Lung (tissue), 12 donors: Measurements from ENCODE around the gene JSRP1. TPM values are rescaled to one million over a fixed set of nuclear protein-coding genes. Genes with fewer than 3 reads are reported as not detected.

Experiments used
- ATAC-seq: fragments of 200-7000 bp; cut with Tn5 transposase; one replicate; pipeline ENCODE4 v1.9.1; 2020; ENCODE audit warnings: moderate number of reproducible peaks; ENCODE audit not compliant: insufficient read depth, low FRiP score
- DNase-seq, 3 donors: peaks; one replicate each; pipeline ENCODE4 v3.0.0-alpha.2; 2013 to 2017
- H3K27ac ChIP-seq, 2 donors: one replicate each; pipeline ENCODE4 v1.5.1; 2013; ENCODE audit warnings: mild to moderate bottlenecking in 2 of 2, moderate library complexity in 2 of 2, control low read depth in 1 of 2, inconsistent platforms in 1 of 2, low read depth in 1 of 2, low read length in 1 of 2
- H3K27me3 ChIP-seq, 3 donors: one replicate each; pipeline ENCODE4 v1.5.1; 2013; ENCODE audit warnings: low read length in 2 of 3; ENCODE audit not compliant: control insufficient read depth in 3 of 3, insufficient read depth in 3 of 3
- H3K36me3 ChIP-seq, 4 donors: one replicate each; pipeline ENCODE4 v1.5.1; 2013; ENCODE audit warnings: low read length in 4 of 4, mild to moderate bottlenecking in 1 of 4, moderate library complexity in 1 of 4; ENCODE audit not compliant: control insufficient read depth in 4 of 4, insufficient read depth in 4 of 4
- H3K4me1 ChIP-seq, 5 donors: one replicate each; pipeline ENCODE4 v1.5.1; 2013; ENCODE audit warnings: low read length in 5 of 5, mild to moderate bottlenecking in 2 of 5, moderate library complexity in 1 of 5; ENCODE audit not compliant: control insufficient read depth in 5 of 5, insufficient read depth in 5 of 5
- H3K4me3 ChIP-seq: one replicate; pipeline ENCODE4 v1.5.1; 2013; ENCODE audit warnings: mild to moderate bottlenecking, control low read depth, moderate library complexity
- H3K9ac ChIP-seq, 2 donors: one replicate each; pipeline ENCODE4 v1.5.1; 2013; ENCODE audit warnings: low read length in 2 of 2, control low read depth in 1 of 2; ENCODE audit not compliant: insufficient read depth in 1 of 2
- H3K9me3 ChIP-seq, 4 donors: one replicate each; pipeline ENCODE4 v1.5.1; 2013; ENCODE audit warnings: low read length in 3 of 4, mild to moderate bottlenecking in 1 of 4, moderate library complexity in 1 of 4; ENCODE audit not compliant: control insufficient read depth in 4 of 4, insufficient read depth in 3 of 4
- WGBS, 2 donors: extraction: QIAGEN DNeasy Blood & Tissue Kit; methylation state at CpG; one replicate each; pipeline ENCODE4 v1.1.7; 2013; 5-methylcytosine and 5-hydroxymethylcytosine counted together
- polyA plus RNA-seq, 2 donors: library from polyadenylated mRNA; stranded (reverse); fragments of 200-250 nt; gene quantifications; one replicate each; pipeline ENCODE4 v1.2.1, GENCODE V29; 2013
- total RNA-seq, 2 donors: library from RNA; depleted of rRNA in 1 of 2; stranded (reverse); fragments of >200 nt in 1 of 2; gene quantifications; one replicate each; pipeline ENCODE4 v1.2.1, GENCODE V29; 2014 to 2021
- TF ChIP-seq, protein P1 (sequence below): IDR thresholded peaks from 2 replicates; pipeline ENCODE4 v1.5.1; 2012; ENCODE audit warnings: mild to moderate bottlenecking; ENCODE audit errors: control extremely low read depth, extremely low read depth
- donor health status: control.
- donor health status: control.
- donor health status: Bipolar disorder and iron deficiency.
- donor health status: healthy.
- donor health status: DM: yes; HTN: yes; CAD: no.

Gene JSRP1
- total and polyA plus RNA-seq, 4 donors: 0.61 to 2.3 (median 0.88) TPM

DNA sequence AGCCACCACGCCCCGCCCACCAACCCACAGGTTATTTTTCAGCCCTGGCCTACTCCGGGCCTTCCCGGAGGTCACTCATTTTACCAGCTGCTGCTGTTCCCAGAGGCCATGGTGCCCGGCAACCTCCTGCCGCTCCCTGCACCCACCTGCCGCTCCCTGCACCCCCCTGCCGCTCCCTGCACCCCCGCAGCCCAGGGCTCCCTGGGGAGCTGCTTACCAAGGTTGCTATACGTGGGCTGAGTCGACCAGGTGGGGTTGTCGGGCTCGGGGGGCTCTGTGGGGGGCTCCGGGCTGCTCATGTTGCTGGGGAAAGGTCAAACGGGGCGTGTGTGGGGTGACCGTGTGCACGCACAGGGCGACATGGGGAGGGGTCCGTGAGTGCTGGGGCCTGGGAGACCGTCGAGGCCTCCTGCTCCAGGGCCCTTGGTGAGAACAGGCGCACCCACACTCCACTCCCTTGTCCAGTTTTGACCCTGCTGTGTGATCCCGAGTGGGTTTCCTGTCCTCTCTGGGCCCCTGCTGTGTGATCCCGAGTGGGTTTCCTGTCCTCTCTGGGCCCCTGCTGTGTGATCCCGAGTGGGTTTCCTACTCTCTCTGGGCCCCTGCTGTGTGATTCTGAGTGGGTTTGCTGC, 24.5 kb upstream of the JSRP1 start:
- TF ChIP-seq, protein P1, sequence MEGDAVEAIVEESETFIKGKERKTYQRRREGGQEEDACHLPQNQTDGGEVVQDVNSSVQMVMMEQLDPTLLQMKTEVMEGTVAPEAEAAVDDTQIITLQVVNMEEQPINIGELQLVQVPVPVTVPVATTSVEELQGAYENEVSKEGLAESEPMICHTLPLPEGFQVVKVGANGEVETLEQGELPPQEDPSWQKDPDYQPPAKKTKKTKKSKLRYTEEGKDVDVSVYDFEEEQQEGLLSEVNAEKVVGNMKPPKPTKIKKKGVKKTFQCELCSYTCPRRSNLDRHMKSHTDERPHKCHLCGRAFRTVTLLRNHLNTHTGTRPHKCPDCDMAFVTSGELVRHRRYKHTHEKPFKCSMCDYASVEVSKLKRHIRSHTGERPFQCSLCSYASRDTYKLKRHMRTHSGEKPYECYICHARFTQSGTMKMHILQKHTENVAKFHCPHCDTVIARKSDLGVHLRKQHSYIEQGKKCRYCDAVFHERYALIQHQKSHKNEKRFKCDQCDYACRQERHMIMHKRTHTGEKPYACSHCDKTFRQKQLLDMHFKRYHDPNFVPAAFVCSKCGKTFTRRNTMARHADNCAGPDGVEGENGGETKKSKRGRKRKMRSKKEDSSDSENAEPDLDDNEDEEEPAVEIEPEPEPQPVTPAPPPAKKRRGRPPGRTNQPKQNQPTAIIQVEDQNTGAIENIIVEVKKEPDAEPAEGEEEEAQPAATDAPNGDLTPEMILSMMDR: no peak
- Histone ChIP-seq H3K9ac (no peak overlapping the region), H3K36me3 (peaks cover 0 to 8% (median 0%) of the 10 kb centered on the region in 4 donors), H3K9me3 (no peaks in the 10 kb centered on the region), H3K4me1 (peaks cover 0 to 19% (median 4%) of the 10 kb centered on the region in 5 donors), H3K27ac (no peak overlapping the region), H3K27me3 (no peaks in the 10 kb centered on the region), H3K4me3 (no peak overlapping the region)
- ATAC-seq (no peak), DNase-seq (no peak)
- 80 to 81% methylated on average over 20 to 26 of the region's 26 CpGs for WGBS, 2 donors

DNA sequence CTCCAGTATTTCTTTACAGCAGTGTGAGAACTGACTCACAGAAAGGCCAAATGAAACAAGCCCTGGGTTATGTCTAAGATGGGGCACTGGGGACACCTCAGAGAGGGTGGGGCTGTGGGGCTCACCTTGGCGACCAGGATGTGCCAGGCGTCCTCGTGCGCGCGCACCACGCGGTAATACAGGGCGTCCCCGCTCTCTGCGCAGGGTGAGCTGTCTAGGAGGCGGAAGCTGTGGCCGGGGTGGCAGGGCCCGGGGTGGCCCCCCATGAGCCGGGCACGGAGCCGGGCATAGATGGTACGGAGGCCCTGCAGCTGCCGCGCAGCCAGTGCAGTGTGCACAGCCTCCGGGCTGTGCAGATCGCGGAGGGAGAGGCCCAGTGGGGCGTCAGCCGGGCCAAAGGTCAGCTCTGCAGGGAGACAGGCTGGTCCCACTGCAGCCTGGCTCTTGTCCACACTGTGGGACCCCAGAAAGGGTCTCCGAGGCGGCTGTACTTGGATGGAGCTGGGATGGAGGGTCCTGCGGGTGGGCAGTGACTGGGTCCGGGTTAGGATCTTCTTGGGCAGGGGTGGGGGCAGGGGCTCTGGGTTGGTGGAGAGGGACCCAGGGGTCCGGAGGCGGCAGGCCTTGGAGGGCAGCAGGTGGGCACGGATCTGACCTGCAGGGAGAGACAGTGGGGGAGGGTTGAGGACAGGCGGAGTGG, 22.4 kb upstream of the JSRP1 start:
- ATAC-seq (no peak), DNase-seq (no peak)
- Histone ChIP-seq H3K9me3 (no peaks in the 10 kb centered on the region), H3K27me3 (no peaks in the 10 kb centered on the region), H3K9ac (no peak overlapping the region), H3K4me1 (peaks cover 0 to 33% (median 5%) of the 10 kb centered on the region in 5 donors), H3K4me3 (no peak overlapping the region), H3K27ac (no peak overlapping the region), H3K36me3 (peaks cover 0 to 12% (median 2%) of the 10 kb centered on the region in 4 donors)
- WGBS, 2 donors: 90 to 91% methylated on average over 31 to 33 of the region's 33 CpGs
- TF ChIP-seq, protein P1: no peak

DNA sequence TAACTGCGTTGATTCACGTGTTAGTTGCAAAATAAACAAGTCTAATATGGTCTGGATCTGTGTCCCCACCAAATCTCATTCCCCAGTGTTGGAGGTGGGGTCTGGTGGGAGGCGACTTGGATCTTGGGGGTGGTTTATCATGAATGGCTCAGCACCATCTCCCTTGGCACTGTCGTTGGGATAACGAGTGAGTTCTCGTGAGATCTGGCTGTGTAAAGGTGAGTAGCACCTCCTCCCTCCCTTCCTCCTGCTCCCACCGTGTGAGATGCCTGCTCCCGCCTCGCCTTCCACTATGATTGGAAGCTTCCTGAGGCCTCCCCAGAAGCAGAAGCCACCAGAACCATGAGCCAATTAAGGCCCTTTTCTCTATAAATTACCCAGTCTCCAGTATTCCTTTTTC, 20.9 kb upstream of the JSRP1 start:
- peaks cover 0 to 34% (median 12%) of the 10 kb centered on the region in 5 donors for H3K4me1 ChIP-seq

More for the DNA sequence above, 20.9 kb upstream of the JSRP1 start:
- Histone ChIP-seq H3K36me3 (peaks cover 0 to 24% (median 6%) of the 10 kb centered on the region in 4 donors), H3K9me3 (no peaks in the 10 kb centered on the region), H3K27ac (no peak overlapping the region), H3K27me3 (no peaks in the 10 kb centered on the region), H3K9ac (no peak overlapping the region), H3K4me3 (no peak overlapping the region)
- DNase-seq (no peak), ATAC-seq (no peak)
- TF ChIP-seq, protein P1: no peak
- 73 to 80% methylated on average over 6 to 9 of the region's 9 CpGs for WGBS, 2 donors
